Effector memory CD4-positive, alpha-beta T cell (primary cell): ENCODE data around the gene EPB41.
"Not testable (repeated sequence)": the region's sequence is repeated elsewhere in the genome, so short reads cannot be mapped to it uniquely, and the experiment has no call there.

Experiments
- DNase-seq, 3 donors: peaks; one replicate each; pipeline ENCODE4 v3.0.0-alpha.2; 2020
- H3K27ac ChIP-seq: 2 replicates; pipeline ENCODE4 v1.7.0; 2013; ENCODE audit warnings: mild to moderate bottlenecking, low read length, moderate library complexity; ENCODE audit not compliant: insufficient read depth, poor library complexity, severe bottlenecking
- H3K27me3 ChIP-seq: replicated peaks from 2 replicates; pipeline ENCODE4 v1.7.0; 2013; ENCODE audit warnings: mild to moderate bottlenecking, low read length; ENCODE audit not compliant: insufficient read depth, control insufficient read depth, poor library complexity, severe bottlenecking
- H3K36me3 ChIP-seq: 2 replicates; pipeline ENCODE4 v1.7.0; 2013; ENCODE audit warnings: mild to moderate bottlenecking, low read length, moderate library complexity; ENCODE audit not compliant: control insufficient read depth, insufficient read depth
- H3K4me1 ChIP-seq: 2 replicates; pipeline ENCODE4 v1.7.0; 2013; ENCODE audit warnings: low read length, mild to moderate bottlenecking; ENCODE audit not compliant: control insufficient read depth, insufficient read depth, poor library complexity, severe bottlenecking
- H3K4me3 ChIP-seq: 2 replicates; pipeline ENCODE4 v1.7.0; 2013; ENCODE audit warnings: low read length, low read depth, mild to moderate bottlenecking; ENCODE audit not compliant: insufficient read depth, poor library complexity, severe bottlenecking
- H3K9me3 ChIP-seq: 2 replicates; pipeline ENCODE4 v1.7.0; 2013; ENCODE audit warnings: mild to moderate bottlenecking, low read length, moderate library complexity; ENCODE audit not compliant: control insufficient read depth

EPB41 gene

GRCh38 chr1:29032841-29033240, 118.5 kb downstream of the EPB41 start:
- H3K27me3 ChIP-seq, result no peaks in the 10 kb centered on the region
- H3K4me1 ChIP-seq, result no peaks in the 10 kb centered on the region
- no peak for DNase-seq
- peaks cover 73% of the 10 kb centered on the region for H3K36me3 ChIP-seq
- no peak overlapping the region for H3K27ac ChIP-seq
- H3K4me3 ChIP-seq, result no peak overlapping the region
- H3K9me3 ChIP-seq, result no peaks in the 10 kb centered on the region

DNA sequence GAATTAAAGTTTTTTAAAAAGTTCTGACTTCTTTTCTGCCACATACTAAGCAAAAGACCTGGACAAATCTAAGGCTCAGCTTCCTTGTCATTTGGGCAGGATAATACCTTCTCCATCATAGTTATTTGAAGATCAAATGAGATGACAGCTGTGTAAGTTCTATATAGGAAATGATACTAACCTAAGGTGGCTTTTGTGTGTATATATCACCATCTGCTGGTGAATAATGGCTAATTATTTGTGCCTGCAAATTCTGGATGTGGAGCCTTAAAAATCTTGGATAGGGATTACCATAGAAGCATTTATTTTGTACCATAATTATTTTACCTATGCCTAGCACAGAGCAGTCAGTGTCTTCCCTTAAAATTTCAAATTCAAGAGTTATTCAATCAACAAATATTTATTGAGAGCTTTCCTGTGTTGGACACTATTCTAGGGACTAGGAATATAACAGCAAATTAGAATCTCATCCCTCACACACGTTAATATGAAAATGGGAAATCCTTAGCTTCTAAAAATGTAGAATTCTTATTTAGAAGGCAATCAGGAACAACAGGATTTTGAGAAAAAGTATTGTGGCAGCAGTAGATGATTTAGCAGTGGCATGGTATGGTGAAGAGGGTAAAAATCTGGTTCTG, 119.6 kb downstream of the EPB41 start:
- H3K4me1 ChIP-seq, result no peaks in the 10 kb centered on the region
- no peak for DNase-seq
- no peak overlapping the region for H3K4me3 ChIP-seq
- peaks cover 73% of the 10 kb centered on the region for H3K36me3 ChIP-seq
- H3K9me3 ChIP-seq, result no peaks in the 10 kb centered on the region
- no peaks in the 10 kb centered on the region for H3K27me3 ChIP-seq
- H3K27ac ChIP-seq, result no peak overlapping the region

GRCh38 chr1:29043274-29043965, 129.1 kb downstream of the EPB41 start:
- DNase-seq, result no peak
- no peak overlapping the region for H3K27ac ChIP-seq
- H3K27me3 ChIP-seq, result no peaks in the 10 kb centered on the region
- no peaks in the 10 kb centered on the region for H3K9me3 ChIP-seq
- no peak overlapping the region for H3K4me3 ChIP-seq
- H3K4me1 ChIP-seq, result no peaks in the 10 kb centered on the region
- H3K36me3 ChIP-seq, result peaks cover 43% of the 10 kb centered on the region

- H3K9me3 ChIP-seq, result no peaks in the 10 kb centered on the region
- H3K36me3 ChIP-seq, result peaks cover 44% of the 10 kb centered on the region
- H3K27ac ChIP-seq, result no peak overlapping the region
- no peaks in the 10 kb centered on the region for H3K27me3 ChIP-seq
- no peak for DNase-seq
- no peak overlapping the region for H3K4me3 ChIP-seq
- no peaks in the 10 kb centered on the region for H3K4me1 ChIP-seq
Measured at GRCh38 chr1:29044010-29044409, 129.6 kb downstream of the EPB41 start.

GRCh38 chr1:29045663-29046062, 131.3 kb downstream of the EPB41 start:
- not testable (repeated sequence) for H3K27me3 ChIP-seq, H3K9me3 ChIP-seq, DNase-seq, H3K4me1 ChIP-seq, H3K4me3 ChIP-seq, H3K27ac ChIP-seq
- H3K36me3 ChIP-seq, result peaks cover 38% of the 10 kb centered on the region

GRCh38 chr1:29047142-29047541, 132.8 kb downstream of the EPB41 start:
- Histone ChIP-seq H3K27ac (no peak overlapping the region), H3K36me3 (peaks cover 28% of the 10 kb centered on the region), H3K4me3 (no peak overlapping the region), H3K27me3 (no peaks in the 10 kb centered on the region), H3K4me1 (no peaks in the 10 kb centered on the region), H3K9me3 (no peaks in the 10 kb centered on the region)
- DNase-seq, result no peak

DNA sequence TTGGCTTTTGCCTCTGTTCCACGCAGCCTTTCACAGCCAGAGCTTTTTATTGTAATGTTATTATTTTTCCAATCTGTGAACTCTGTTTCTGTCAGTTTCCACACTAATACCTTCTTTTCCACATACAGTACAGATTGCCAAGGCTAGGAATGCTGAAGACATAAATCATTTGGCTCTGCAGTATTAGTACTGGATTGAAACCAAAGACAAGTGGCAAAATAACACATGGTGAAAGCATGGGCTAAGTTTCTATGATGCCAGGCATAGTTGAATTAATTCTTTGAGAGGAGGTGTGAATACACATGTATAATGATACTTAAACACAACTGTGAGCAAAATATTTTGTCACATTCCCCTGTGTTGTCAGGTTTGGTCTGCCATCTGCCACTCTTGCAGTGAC, 135.8 kb downstream of the EPB41 start:
- DNase-seq, result no peak
- peaks cover 43% of the 10 kb centered on the region for H3K36me3 ChIP-seq
- H3K4me3 ChIP-seq, result no peak overlapping the region
- no peaks in the 10 kb centered on the region for H3K4me1 ChIP-seq
- H3K27me3 ChIP-seq, result no peaks in the 10 kb centered on the region
- H3K27ac ChIP-seq, result no peak overlapping the region
- H3K9me3 ChIP-seq, result no peaks in the 10 kb centered on the region

GRCh38 chr1:29052100-29052499, 137.7 kb downstream of the EPB41 start:
- no peak for DNase-seq
- Histone ChIP-seq H3K4me3 (no peak overlapping the region), H3K9me3 (no peaks in the 10 kb centered on the region), H3K4me1 (no peaks in the 10 kb centered on the region), H3K36me3 (peaks cover 51% of the 10 kb centered on the region), H3K27me3 (no peaks in the 10 kb centered on the region), H3K27ac (no peak overlapping the region)

- no peak for DNase-seq
- Histone ChIP-seq H3K36me3 (peaks cover 57% of the 10 kb centered on the region), H3K4me3 (no peak overlapping the region), H3K27me3 (no peaks in the 10 kb centered on the region), H3K9me3 (no peaks in the 10 kb centered on the region), H3K27ac (no peak overlapping the region), H3K4me1 (no peaks in the 10 kb centered on the region)
Measured at GRCh38 chr1:29052941-29053340, 138.6 kb downstream of the EPB41 start.

DNA sequence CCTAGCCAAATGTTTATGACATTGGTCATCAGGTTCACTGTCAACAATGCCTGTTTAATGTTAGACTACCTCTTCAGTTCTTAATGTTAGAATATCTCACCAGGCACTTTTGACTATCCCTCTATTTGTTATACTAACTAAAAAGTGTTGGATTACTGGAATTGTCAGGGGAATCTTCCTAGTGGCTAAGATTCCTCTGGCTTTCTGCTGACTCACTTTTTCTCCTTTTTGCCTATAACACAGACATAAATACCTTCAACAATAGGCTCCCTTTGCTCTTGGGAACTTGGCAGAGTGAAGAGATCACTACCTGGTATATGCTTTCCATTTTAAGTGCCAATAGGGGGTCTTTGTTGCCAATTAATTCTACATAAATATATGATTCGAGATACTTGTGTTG, 140.8 kb downstream of the EPB41 start:
- no peaks in the 10 kb centered on the region for H3K9me3 ChIP-seq
- peaks cover 43% of the 10 kb centered on the region for H3K36me3 ChIP-seq

More for the DNA sequence above, 140.8 kb downstream of the EPB41 start:
- Histone ChIP-seq H3K4me1 (no peaks in the 10 kb centered on the region), H3K27me3 (no peaks in the 10 kb centered on the region), H3K27ac (no peak overlapping the region), H3K4me3 (no peak overlapping the region)
- no peak for DNase-seq
